GM12878 (cell line): ENCODE data around the gene CLASP1. TPM values are rescaled to one million over a fixed set of nuclear protein-coding genes. Genes with fewer than 3 reads are reported as not detected.

Experiments
- ATAC-seq: fragments of 200-7000 bp; cut with Tn5 transposase; 3 replicates; pipeline ENCODE4 v1.9.1; 2020; ENCODE audit warnings: mild to moderate bottlenecking, moderate library complexity
- BruUV-seq: library from RNA; stranded (reverse); fragments of 400-500 nt; replicated peaks from 2 replicates; lab custom pipeline; 2021; lab: Mats Ljungman, UMichigan
- CTCF ChIA-PET: fragments of 300-600 bp; sonication (Branson Sonifier 250); formaldehyde crosslinking; extraction: SDS; loops from one replicate; lab custom pipeline; 2021; ENCODE audit warnings: inconsistent platforms; lab: Yijun Ruan, JAX
- POLR2A ChIA-PET: fragments of 350-600 bp; formaldehyde crosslinking; extraction: SDS; loops from one replicate; lab custom pipeline; 2021; ENCODE audit warnings: inconsistent platforms; lab: Charles Lee
- RAD21 ChIA-PET: fragments of 300-600 bp; sonication (Branson Sonifier 250); formaldehyde crosslinking; loops from one replicate; lab custom pipeline; 2023; ENCODE audit warnings: antibody characterized with exemption; ENCODE audit not compliant: unreplicated experiment; lab: Charles Lee
- SMC1A ChIA-PET: fragments of 300-600 bp; sonication (Branson Sonifier 250); formaldehyde crosslinking; loops from one replicate; lab custom pipeline; 2023; ENCODE audit not compliant: unreplicated experiment, uncharacterized antibody; lab: Charles Lee
- DNase-seq: peaks from one replicate; pipeline ENCODE4 v3.0.0-alpha.2; 2011; ENCODE audit warnings: low read depth, low spot score
- FAIRE-seq: peaks from 3 replicates; lab custom pipeline; 2011; peaks lifted over from hg19 to GRCh38; lab: Jason Lieb, UNC
- H2AFZ ChIP-seq: 2 replicates; pipeline ENCODE4 v1.6.0; 2011; ENCODE audit warnings: low read depth, low read length, control low read depth; ENCODE audit not compliant: control insufficient read depth
- H3K27ac ChIP-seq: 2 replicates; pipeline ENCODE4 v1.5.1; 2011; ENCODE audit warnings: control low read depth; ENCODE audit not compliant: control insufficient read depth, insufficient read depth
- H3K27me3 ChIP-seq, 2 experiments: replicated peaks in 1 of 2; 2 replicates each; pipeline versions ENCODE4 v1.6.0 to v1.6.1; 2011; ENCODE audit warnings: low read length in 1 of 2; ENCODE audit not compliant: control insufficient read depth in 2 of 2, insufficient read depth in 2 of 2
- H3K36me3 ChIP-seq, 2 experiments: 2 replicates each; pipeline ENCODE4 v1.5.1; 2011; ENCODE audit warnings: low read length in 1 of 2; ENCODE audit not compliant: control insufficient read depth in 2 of 2, insufficient read depth in 2 of 2
- H3K4me1 ChIP-seq: 2 replicates; pipeline ENCODE4 v1.6.1; 2011; ENCODE audit warnings: mild to moderate bottlenecking, low read length, moderate library complexity, mixed read lengths; ENCODE audit not compliant: control insufficient read depth, insufficient read depth
- H3K4me2 ChIP-seq: 2 replicates; pipeline ENCODE4 v1.6.0; 2011; ENCODE audit warnings: control low read depth; ENCODE audit not compliant: control insufficient read depth, insufficient read depth
- H3K4me3 ChIP-seq: fragments of 200-600 bp; sonication (generic); 2 replicates; pipeline ENCODE4 v1.5.1; 2016
- H3K79me2 ChIP-seq: 2 replicates; pipeline ENCODE4 v1.6.0; 2011; ENCODE audit warnings: low read length; ENCODE audit not compliant: control insufficient read depth, insufficient read depth
- H3K9ac ChIP-seq: 2 replicates; pipeline ENCODE4 v1.8.0; 2011; ENCODE audit warnings: low read length, control low read depth, mixed read lengths; ENCODE audit not compliant: control insufficient read depth, insufficient read depth
- H3K9me3 ChIP-seq: replicated peaks from 3 replicates; pipeline ENCODE4 v1.5.1; 2011; ENCODE audit warnings: mild to moderate bottlenecking, low read length; ENCODE audit not compliant: control insufficient read depth, insufficient read depth
- H4K20me1 ChIP-seq: 2 replicates; pipeline ENCODE4 v1.6.0; 2011; ENCODE audit not compliant: control insufficient read depth, insufficient read depth
- ATF7 ChIP-seq: fragments of 450-650 bp; IDR thresholded peaks from 2 replicates; pipeline ENCODE4 v1.6.1; 2016; ENCODE audit warnings: low read depth, mild to moderate bottlenecking
- BMI1 ChIP-seq: fragments of 450-650 bp; IDR thresholded peaks from 2 replicates; pipeline ENCODE4 v1.6.1; 2016; ENCODE audit warnings: mild to moderate bottlenecking, moderate library complexity, borderline replicate concordance
- E4F1 ChIP-seq: fragments of 450-650 bp; IDR thresholded peaks from 2 replicates; pipeline ENCODE4 v1.6.1; 2018; ENCODE audit warnings: borderline replicate concordance, mild to moderate bottlenecking; ENCODE audit not compliant: partially characterized antibody
- EGR1 ChIP-seq, 2 experiments: IDR thresholded peaks; 1 replicate in 1 of 2; 2 replicates in 1 of 2; pipeline ENCODE4 v1.6.1; 2011 to 2012; ENCODE audit warnings: low read depth in 2 of 2, low read length in 2 of 2, borderline replicate concordance in 1 of 2, mild to moderate bottlenecking in 1 of 2, moderate library complexity in 1 of 2
- HDAC6 ChIP-seq: fragments of 200-600 bp; sonication (generic); IDR thresholded peaks from one replicate; pipeline ENCODE4 v1.8.0; 2017; ENCODE audit warnings: antibody characterized with exemption; ENCODE audit not compliant: unreplicated experiment
- MYC ChIP-seq: IDR thresholded peaks from 2 replicates; pipeline ENCODE4 v1.6.1; 2011; ENCODE audit warnings: mild to moderate bottlenecking, low read length, moderate library complexity, inconsistent platforms; ENCODE audit not compliant: insufficient read depth, insufficient replicate concordance, insufficient read length, severe bottlenecking
- NFYA ChIP-seq: IDR thresholded peaks from 2 replicates; pipeline ENCODE4 v1.6.1; 2011; ENCODE audit warnings: low read depth, mild to moderate bottlenecking, low read length, improper control_type of control experiment, borderline replicate concordance
- RAD51 ChIP-seq: fragments of 450-650 bp; IDR thresholded peaks from 2 replicates; pipeline ENCODE4 v1.6.1; 2016; ENCODE audit warnings: moderate library complexity, mild to moderate bottlenecking, inconsistent platforms
- SMAD5 ChIP-seq: IDR thresholded peaks from 2 replicates; pipeline ENCODE4 v1.6.1; 2016; ENCODE audit warnings: antibody characterized with exemption, low read depth
- SMARCA5 ChIP-seq: fragments of 450-650 bp; IDR thresholded peaks from 2 replicates; pipeline ENCODE4 v1.6.1; 2017; ENCODE audit warnings: mild to moderate bottlenecking
- TARDBP ChIP-seq: IDR thresholded peaks from 2 replicates; pipeline ENCODE4 v1.6.1; 2016; ENCODE audit warnings: borderline replicate concordance
- WRNIP1 ChIP-seq: IDR thresholded peaks from 2 replicates; pipeline ENCODE4 v1.6.1; 2011; ENCODE audit warnings: low read depth, low read length, improper control_type of control experiment, borderline replicate concordance
- in situ Hi-C: fragments of 300-500 bp; cut with MboI; formaldehyde crosslinking; loops from 9 replicates; pipeline ENCODE4 v1.14.3; 2018; ENCODE audit warnings: mixed read lengths
- intact Hi-C: fragments of 100-400 bp; cut with micrococcal nuclease; formaldehyde crosslinking; loops from one replicate; pipeline ENCODE4 v1.14.2; 2022; ENCODE audit not compliant: unreplicated experiment
- polyA plus RNA-seq, 11 experiments: library from polyadenylated mRNA; depleted of rRNA in 4 of 11; unstranded in 6 of 11; stranded (reverse) in 5 of 11; fragments of >200 nt; fragmentation: Nextera tagmentation in 4 of 11; fragmentation: Illumina TruSeq in 1 of 11; extraction: Ambion mirVana in 4 of 11; extraction: Trizol in 1 of 11; gene quantifications; 1 replicate in 1 of 11; 2 replicates in 10 of 11; pipeline versions ENCODE4 v1.2.1 to v1.2.3, GENCODE V29; 2011 to 2016; ENCODE audit warnings: inconsistent platforms in 2 of 11, missing spikeins in 2 of 11, low read depth in 1 of 11
- total RNA-seq, 4 experiments: library from RNA; depleted of rRNA in 3 of 4; stranded (reverse); fragments of >200 nt in 3 of 4; fragmentation: Illumina TruSeq in 1 of 4; extraction: Trizol in 1 of 4; gene quantifications; 2 replicates each; pipeline versions ENCODE4 v1.2.1 to v1.2.3, GENCODE V29; 2013 to 2021
- TF ChIP-seq, protein P1 (sequence below): fragments of 450-650 bp; IDR thresholded peaks from 2 replicates; pipeline ENCODE4 v1.6.1; 2016; ENCODE audit warnings: mild to moderate bottlenecking

CLASP1 gene
- total and polyA plus RNA-seq, 10 of the 15 experiments (the other 5 are each of a cell fraction or from before 2014, with no cell fraction given): 1.4 to 62.4 (median 32.9) TPM

DNA sequence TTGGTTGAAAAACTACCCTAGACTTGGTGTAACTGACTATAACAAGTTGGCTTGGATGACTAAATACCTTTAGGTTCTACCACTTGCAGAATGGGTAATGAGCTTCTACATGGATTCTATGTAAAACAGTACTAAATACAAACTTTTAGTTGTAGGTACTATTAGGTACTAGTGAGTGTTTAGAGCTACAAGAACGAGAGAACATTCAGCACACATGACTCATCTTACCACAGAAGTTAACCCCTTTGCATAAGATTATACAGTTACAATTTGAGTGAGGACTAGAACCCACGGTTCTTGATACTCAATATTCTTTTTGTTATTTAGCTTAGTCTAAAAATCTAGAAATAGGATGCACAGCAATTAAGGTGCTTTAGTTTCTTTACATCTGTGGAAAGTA, 262.6 kb downstream of the CLASP1 start (continued):
- TF ChIP-seq EGR1 (IDR thresholded peaks at IDR 0.05; ENCODE audit: borderline replicate concordance in 1 of 2, low read depth in 2 of 2, low read length in 2 of 2) (no peak), WRNIP1 (no peak), NFYA (no peak)

DNA sequence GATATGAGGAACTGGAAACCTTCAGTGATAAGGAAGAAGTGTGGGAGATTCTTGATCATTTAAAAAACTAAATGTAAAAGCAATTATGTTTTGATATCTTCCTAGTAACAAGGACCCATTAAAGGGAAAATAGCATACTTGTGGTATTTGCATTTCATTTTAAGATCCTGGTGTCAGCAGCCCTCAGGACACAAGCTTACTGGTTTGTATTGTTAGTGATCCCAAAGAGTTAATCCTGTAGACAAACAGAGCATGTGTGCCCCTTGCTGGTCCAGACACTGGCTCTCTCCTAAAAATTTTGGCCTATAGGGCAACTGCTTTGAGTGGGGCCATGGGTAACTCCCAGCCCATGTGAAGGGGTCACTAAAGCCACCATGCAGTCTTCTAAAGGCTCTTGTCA, 263.2 kb downstream of the CLASP1 start:
- H2AFZ ChIP-seq: no peak overlapping the region
- ChIA-PET POLR2A (no interaction called here), RAD21 (no interaction called here), SMC1A (interaction anchor here (0.9 kb wide), 1 partner anchor 30 kb away, joined by 3 read pairs; no protein-coding TSS in a partner anchor), CTCF (interaction anchor here (1.1 kb wide), 1 partner anchor 30 kb away, joined by 3 read pairs; no protein-coding TSS in a partner anchor)
- H4K20me1 ChIP-seq: no peaks in the 10 kb centered on the region
- H3K9me3 ChIP-seq: no peaks in the 10 kb centered on the region
- H3K79me2 ChIP-seq: no peaks in the 10 kb centered on the region
- H3K4me3 ChIP-seq: no peak overlapping the region
- intact Hi-C loops: no loop called here
- H3K9ac ChIP-seq: no peak overlapping the region
- TF ChIP-seq TARDBP: no peak
- TF ChIP-seq ATF7: no peak
- TF ChIP-seq SMAD5: no peak
- TF ChIP-seq, protein P1, sequence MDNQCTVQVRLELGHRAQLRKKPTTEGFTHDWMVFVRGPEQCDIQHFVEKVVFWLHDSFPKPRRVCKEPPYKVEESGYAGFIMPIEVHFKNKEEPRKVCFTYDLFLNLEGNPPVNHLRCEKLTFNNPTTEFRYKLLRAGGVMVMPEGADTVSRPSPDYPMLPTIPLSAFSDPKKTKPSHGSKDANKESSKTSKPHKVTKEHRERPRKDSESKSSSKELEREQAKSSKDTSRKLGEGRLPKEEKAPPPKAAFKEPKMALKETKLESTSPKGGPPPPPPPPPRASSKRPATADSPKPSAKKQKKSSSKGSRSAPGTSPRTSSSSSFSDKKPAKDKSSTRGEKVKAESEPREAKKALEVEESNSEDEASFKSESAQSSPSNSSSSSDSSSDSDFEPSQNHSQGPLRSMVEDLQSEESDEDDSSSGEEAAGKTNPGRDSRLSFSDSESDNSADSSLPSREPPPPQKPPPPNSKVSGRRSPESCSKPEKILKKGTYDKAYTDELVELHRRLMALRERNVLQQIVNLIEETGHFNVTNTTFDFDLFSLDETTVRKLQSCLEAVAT: no peak
- no peak for TF ChIP-seq HDAC6
- no peak for TF ChIP-seq BMI1
- no peak for TF ChIP-seq RAD51
- no peak for TF ChIP-seq MYC
- TF ChIP-seq E4F1: no peak
- TF ChIP-seq SMARCA5: no peak
- ATAC-seq: no peak
- H3K4me1 ChIP-seq: peaks cover 3% of the 10 kb centered on the region; the same call in 1 of the 2 replicates
- no peak overlapping the region for H3K4me2 ChIP-seq
- in situ Hi-C loops: no loop called here
- DNase-seq: no peak
- no peaks in the 10 kb centered on the region for H3K27me3 ChIP-seq
- no TSS peak for BruUV-seq
- H3K27ac ChIP-seq: no peak overlapping the region
- no peak for FAIRE-seq
- peaks cover 19 to 35% of the 10 kb centered on the region in 2 experiments for H3K36me3 ChIP-seq
